AG10803 (cell line): ENCODE data around the gene NHSL2.

Source experiments
- DNase-seq: peaks from one replicate; pipeline ENCODE4 v3.0.0; 2010; ENCODE audit warnings: low read depth
- H3K4me3 ChIP-seq: 2 replicates; pipeline ENCODE4 v1.5.1; 2011; ENCODE audit warnings: mild to moderate bottlenecking, low read length, control low read depth
- CTCF ChIP-seq: conservative IDR thresholded peaks from 2 replicates; pipeline ENCODE4 v1.5.1; 2011; ENCODE audit warnings: mild to moderate bottlenecking, low read length, control low read depth, inconsistent platforms

The NHSL2 gene

GRCh38 chrX:72029483-72030411 is 119.1 kb downstream of the NHSL2 start:
- DNase-seq, result peak; percentile 65
- H3K4me3 ChIP-seq, result no peak overlapping the region
- no peak for TF ChIP-seq CTCF

- no peak for DNase-seq
- no peak for TF ChIP-seq CTCF
Observed at GRCh38 chrX:72030431-72030830, 119.8 kb downstream of the NHSL2 start.

GRCh38 chrX:72031118-72031517 is 120.5 kb downstream of the NHSL2 start:
- no peak overlapping the region for H3K4me3 ChIP-seq
- TF ChIP-seq CTCF, result no peak
- no peak for DNase-seq

More at GRCh38 chrX:72030431-72030830, 119.8 kb downstream of the NHSL2 start:
- no peak overlapping the region for H3K4me3 ChIP-seq

- no peak overlapping the region for H3K4me3 ChIP-seq
- no peak for TF ChIP-seq CTCF
- no peak for DNase-seq
Observed at GRCh38 chrX:72031634-72032033, 121.0 kb downstream of the NHSL2 start.

- no peak overlapping the region for H3K4me3 ChIP-seq
- TF ChIP-seq CTCF, result no peak
- DNase-seq, result no peak
Observed at GRCh38 chrX:72037601-72038000, 127.0 kb downstream of the NHSL2 start.

GRCh38 chrX:72038016-72038415 is 127.4 kb downstream of the NHSL2 start:
- no peak for DNase-seq
- no peak overlapping the region for H3K4me3 ChIP-seq
- no peak for TF ChIP-seq CTCF

GRCh38 chrX:72038868-72039267 is 128.2 kb downstream of the NHSL2 start:
- H3K4me3 ChIP-seq, result no peak overlapping the region
- no peak for TF ChIP-seq CTCF
- no peak for DNase-seq
